Ovary (tissue), 9 donors: ENCODE results near the gene OTUD6A. TPM values are rescaled to one million over a fixed set of nuclear protein-coding genes. Genes with fewer than 3 reads are reported as not detected.

Experiments
- DNase-seq, 5 donors: peaks; one replicate each; pipeline ENCODE4 v3.0.0-alpha.2; 2019 to 2020
- H3K27ac ChIP-seq, 2 donors: fragments of 200-600 bp; one replicate each; pipeline versions ENCODE4 v1.5.1 to v1.8.0; 2019 to 2022
- H3K27me3 ChIP-seq: fragments of 200-600 bp; one replicate; pipeline ENCODE4 v1.8.0; 2022
- H3K36me3 ChIP-seq: fragments of 200-600 bp; sonication (generic); one replicate; pipeline ENCODE4 v1.5.1; 2019
- H3K4me1 ChIP-seq: one replicate; pipeline ENCODE4 v1.8.1; 2013; ENCODE audit warnings: mild to moderate bottlenecking, moderate library complexity; ENCODE audit not compliant: insufficient read depth
- H3K4me3 ChIP-seq: fragments of 200-600 bp; sonication (generic); one replicate; pipeline ENCODE4 v1.5.1; 2017
- H3K9me3 ChIP-seq, 2 donors: fragments of 200-600 bp in 1 of 2; sonication (generic) in 1 of 2; one replicate each; pipeline versions ENCODE4 v1.5.1 to v1.8.1; 2013 to 2019; ENCODE audit warnings: mild to moderate bottlenecking in 1 of 2, moderate library complexity in 1 of 2
- CTCF ChIP-seq, 3 donors: fragments of 450-650 bp in 2 of 3; fragments of 200-600 bp in 1 of 3; IDR thresholded peaks; one replicate each; pipeline versions ENCODE4 v1.5.1 to v1.8.0; 2016 to 2022; ENCODE audit warnings: antibody characterized with exemption in 3 of 3, mild to moderate bottlenecking in 1 of 3
- EP300 ChIP-seq: sonication (generic); formaldehyde crosslinking; IDR thresholded peaks from one replicate; pipeline ENCODE4 v1.6.1; 2017; ENCODE audit warnings: antibody characterized with exemption
- POLR2A ChIP-seq: fragments of 450-650 bp; IDR thresholded peaks from one replicate; pipeline ENCODE4 v1.6.1; 2017; ENCODE audit warnings: antibody characterized with exemption, mild to moderate bottlenecking, moderate library complexity
- WGBS, 3 donors: extraction: QIAGEN DNeasy Blood & Tissue Kit in 1 of 3; methylation state at CpG; one replicate each; pipeline versions ENCODE4 v1.1.5 to v1.1.7; 2013 to 2017; 5-methylcytosine and 5-hydroxymethylcytosine counted together
- intact Hi-C, 4 donors: fragments of 100-400 bp; cut with DNase I; formaldehyde crosslinking; loops; one replicate each; pipeline versions ENCODE4 v1.11.0 to v1.15.1; 2022 to 2023
- polyA plus RNA-seq, 2 donors: library from polyadenylated mRNA; stranded (reverse); fragments of 200-250 nt in 1 of 2; fragments of 350-450 nt in 1 of 2; fragmentation: Illumina TruSeq in 1 of 2; extraction: RNeasy Lipid Tissue Mini Kit (QIAGEN cat#74804) in 1 of 2; gene quantifications; one replicate each; pipeline ENCODE4 v1.2.3, GENCODE V29; 2013 to 2014
- total RNA-seq, 7 donors: library from RNA; depleted of rRNA in 2 of 7; stranded (reverse); fragments of >200 nt in 2 of 7; fragmentation: NEBNext Ultra II Directional in 3 of 7; extraction: Animal tissue kit (Norgen Biotek cat#: 25700) in 3 of 7; gene quantifications; one replicate each; pipeline versions ENCODE4 v1.1.0 to v1.2.4, GENCODE V29; 2016 to 2023
- donor health status: DM: no; HTN: no; CAD: no; lungs with moderate emphysema.
- donor health status: DM: no; HTN: no; CAD: no.
- donor health status: Bipolar disorder and iron deficiency.
- donor health status: DM: yes; HTN: yes; CAD: no.
- donor health status: DM: no; HTN: no; CAD: no.
- donor health status: DM: yes; HTN: yes; CAD: no.

OTUD6A gene
- total and polyA plus RNA-seq, 9 donors: not detected

- no peak for DNase-seq
- no peaks in the 10 kb centered on the region for H3K9me3 ChIP-seq
- H3K4me1 ChIP-seq: no peaks in the 10 kb centered on the region
- TF ChIP-seq CTCF (IDR thresholded peaks at IDR 0.05) (no peak), POLR2A (no peak), EP300 (no peak)
- no peaks in the 10 kb centered on the region for H3K27me3 ChIP-seq
- intact Hi-C loops: no loop called here
- no peak overlapping the region for H3K27ac ChIP-seq
- no peak overlapping the region for H3K4me3 ChIP-seq
- 83 to 87% (median 86%) methylated on average over 4 of the region's 4 CpGs for WGBS, 3 donors
- no peaks in the 10 kb centered on the region for H3K36me3 ChIP-seq
These were observed 39.6 kb upstream of the OTUD6A start for GRCh38 chrX:70022616-70023015.

- intact Hi-C loops: no loop called here
- WGBS, 3 donors: 3 to 7% (median 6%) methylated on average over 1 of the region's 1 CpG
- no peak overlapping the region for H3K27ac ChIP-seq
- no peaks in the 10 kb centered on the region for H3K4me1 ChIP-seq
- H3K36me3 ChIP-seq: no peaks in the 10 kb centered on the region
- no peaks in the 10 kb centered on the region for H3K9me3 ChIP-seq
- no peaks in the 10 kb centered on the region for H3K27me3 ChIP-seq
- H3K4me3 ChIP-seq: no peak overlapping the region
- DNase-seq: no peak
- TF ChIP-seq EP300 (no peak), POLR2A (no peak)
These were observed 36.8 kb upstream of the OTUD6A start for GRCh38 chrX:70025464-70025863.

GRCh38 chrX:70026112-70026850 is 36.0 kb upstream of the OTUD6A start:
- Histone ChIP-seq H3K4me1 (no peaks in the 10 kb centered on the region), H3K4me3 (no peak overlapping the region), H3K27ac (no peak overlapping the region), H3K36me3 (no peaks in the 10 kb centered on the region), H3K9me3 (no peaks in the 10 kb centered on the region), H3K27me3 (no peaks in the 10 kb centered on the region)
- intact Hi-C loops: no loop called here
- no peak for DNase-seq
- WGBS, 3 donors: 33 to 46% (median 35%) methylated on average over 1 of the region's 1 CpG
- TF ChIP-seq EP300 (no peak), POLR2A (no peak), CTCF (IDR thresholded peaks at IDR 0.05) (no peak)

GRCh38 chrX:70026851-70027200 is 35.4 kb upstream of the OTUD6A start:
- H3K4me1 ChIP-seq: no peaks in the 10 kb centered on the region
- no peaks in the 10 kb centered on the region for H3K9me3 ChIP-seq
- no peak for DNase-seq
- H3K27me3 ChIP-seq: no peaks in the 10 kb centered on the region
- H3K27ac ChIP-seq: no peak overlapping the region
- intact Hi-C loops: no loop called here
- WGBS, 3 donors: 54 to 57% (median 56%) methylated on average over 4 of the region's 4 CpGs
- H3K4me3 ChIP-seq: no peak overlapping the region
- no peaks in the 10 kb centered on the region for H3K36me3 ChIP-seq
- TF ChIP-seq CTCF (IDR thresholded peaks at IDR 0.05) (no peak), EP300 (no peak), POLR2A (no peak)

GRCh38 chrX:70029863-70030262 is 32.4 kb upstream of the OTUD6A start:
- 16 to 26% (median 20%) methylated on average over 4 of the region's 4 CpGs for whole genome bisulfite sequencing, 3 donors
- no peak for DNase-seq
- Histone ChIP-seq H3K4me3 (no peak overlapping the region), H3K27ac (no peak overlapping the region), H3K27me3 (no peaks in the 10 kb centered on the region), H3K9me3 (no peaks in the 10 kb centered on the region), H3K4me1 (no peaks in the 10 kb centered on the region), H3K36me3 (no peaks in the 10 kb centered on the region)
- intact Hi-C loops: no loop called here
- TF ChIP-seq EP300 (no peak), CTCF (IDR thresholded peaks at IDR 0.05) (no peak), POLR2A (no peak)
